H1 (cell line): Measurements from ENCODE around the gene ATP13A2.

Experiments used
- EZH2 ChIP-seq: fragments of 200-600 bp; sonication (generic); IDR thresholded peaks from 2 replicates; pipeline ENCODE4 v1.7.1; 2012; ENCODE audit warnings: low read depth, mild to moderate bottlenecking, moderate library complexity, low read length, inconsistent platforms; ENCODE audit not compliant: severe bottlenecking
- POLR2A ChIP-seq, 2 experiments: IDR thresholded peaks; 1 replicate in 1 of 2; 2 replicates in 1 of 2; pipeline ENCODE4 v1.6.1; 2011; ENCODE audit warnings: low read depth in 2 of 2, low read length in 2 of 2, mild to moderate bottlenecking in 2 of 2; ENCODE audit errors: control extremely low read depth in 1 of 2
- RNF2 ChIP-seq: fragments of 200-900, 300-1000 bp; sonication (generic); IDR thresholded peaks from 2 replicates; pipeline ENCODE4 v1.7.1; 2016; ENCODE audit warnings: borderline replicate concordance, low read depth, mild to moderate bottlenecking, antibody characterized with exemption, low read length; ENCODE audit not compliant: poor library complexity, severe bottlenecking; ENCODE audit errors: missing control alignments
- SRF ChIP-seq: IDR thresholded peaks from 2 replicates; pipeline ENCODE4 v1.6.1; 2011; ENCODE audit warnings: mild to moderate bottlenecking, low read depth, low read length, moderate library complexity
- TF ChIP-seq, protein P1 (sequence below), 3 experiments: IDR thresholded peaks; 1 replicate in 2 of 3; 2 replicates in 1 of 3; pipeline versions ENCODE4 v1.5.1 to v1.6.1; 2011; ENCODE audit warnings: low read length in 3 of 3, mild to moderate bottlenecking in 3 of 3, inconsistent platforms in 2 of 3, low read depth in 1 of 3, moderate library complexity in 1 of 3; ENCODE audit not compliant: insufficient read depth in 1 of 3; ENCODE audit errors: control extremely low read depth in 1 of 3
- TF ChIP-seq, protein P2 (sequence below): IDR thresholded peaks from 2 replicates; pipeline ENCODE4 v1.6.1; 2012; ENCODE audit warnings: inconsistent platforms

DNA sequence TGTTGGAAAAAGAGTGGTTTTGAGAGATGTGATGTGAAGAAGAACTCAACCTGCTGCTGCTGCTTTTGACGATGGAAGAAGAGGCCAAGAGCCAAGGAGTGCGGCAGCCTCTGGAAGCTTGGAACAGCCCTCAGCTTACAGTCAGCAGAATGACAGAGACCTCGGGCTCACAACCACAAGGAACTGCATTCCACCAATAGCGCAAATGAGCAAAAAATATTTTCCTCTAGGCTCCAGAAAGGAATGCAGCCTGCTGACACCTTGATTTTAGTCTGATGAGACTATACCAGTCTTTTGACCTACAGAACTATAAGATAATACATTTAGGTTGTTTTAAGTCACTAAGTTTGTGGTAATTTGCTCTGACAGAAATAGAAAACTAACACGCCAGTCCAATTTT lies 31.9 kb upstream of the ATP13A2 start:
- TF ChIP-seq, protein P1, sequence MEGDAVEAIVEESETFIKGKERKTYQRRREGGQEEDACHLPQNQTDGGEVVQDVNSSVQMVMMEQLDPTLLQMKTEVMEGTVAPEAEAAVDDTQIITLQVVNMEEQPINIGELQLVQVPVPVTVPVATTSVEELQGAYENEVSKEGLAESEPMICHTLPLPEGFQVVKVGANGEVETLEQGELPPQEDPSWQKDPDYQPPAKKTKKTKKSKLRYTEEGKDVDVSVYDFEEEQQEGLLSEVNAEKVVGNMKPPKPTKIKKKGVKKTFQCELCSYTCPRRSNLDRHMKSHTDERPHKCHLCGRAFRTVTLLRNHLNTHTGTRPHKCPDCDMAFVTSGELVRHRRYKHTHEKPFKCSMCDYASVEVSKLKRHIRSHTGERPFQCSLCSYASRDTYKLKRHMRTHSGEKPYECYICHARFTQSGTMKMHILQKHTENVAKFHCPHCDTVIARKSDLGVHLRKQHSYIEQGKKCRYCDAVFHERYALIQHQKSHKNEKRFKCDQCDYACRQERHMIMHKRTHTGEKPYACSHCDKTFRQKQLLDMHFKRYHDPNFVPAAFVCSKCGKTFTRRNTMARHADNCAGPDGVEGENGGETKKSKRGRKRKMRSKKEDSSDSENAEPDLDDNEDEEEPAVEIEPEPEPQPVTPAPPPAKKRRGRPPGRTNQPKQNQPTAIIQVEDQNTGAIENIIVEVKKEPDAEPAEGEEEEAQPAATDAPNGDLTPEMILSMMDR (IDR thresholded peaks at IDR 0.05; ENCODE audit: control extremely low read depth in 1 of 3, insufficient read depth in 1 of 3, low read depth in 1 of 3, low read length in 3 of 3), result no peak
- no peak for TF ChIP-seq RNF2
- no peak for TF ChIP-seq POLR2A (IDR thresholded peaks at IDR 0.05; ENCODE audit: control extremely low read depth in 1 of 2, low read depth in 2 of 2, low read length in 2 of 2)
- TF ChIP-seq, protein P2, sequence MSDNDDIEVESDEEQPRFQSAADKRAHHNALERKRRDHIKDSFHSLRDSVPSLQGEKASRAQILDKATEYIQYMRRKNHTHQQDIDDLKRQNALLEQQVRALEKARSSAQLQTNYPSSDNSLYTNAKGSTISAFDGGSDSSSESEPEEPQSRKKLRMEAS, result no peak
- TF ChIP-seq EZH2, result no peak
- no peak for TF ChIP-seq SRF
